Lung (tissue), 12 donors: ENCODE data around the gene CCDC148. TPM values are rescaled to one million over a fixed set of nuclear protein-coding genes. Genes with fewer than 3 reads are reported as not detected.

Experiments used
- ATAC-seq: fragments of 200-7000 bp; cut with Tn5 transposase; one replicate; pipeline ENCODE4 v1.9.1; 2020; ENCODE audit warnings: moderate number of reproducible peaks; ENCODE audit not compliant: insufficient read depth, low FRiP score
- DNase-seq, 3 donors: peaks; one replicate each; pipeline ENCODE4 v3.0.0-alpha.2; 2013 to 2017
- H3K27ac ChIP-seq, 2 donors: one replicate each; pipeline ENCODE4 v1.5.1; 2013; ENCODE audit warnings: mild to moderate bottlenecking in 2 of 2, moderate library complexity in 2 of 2, control low read depth in 1 of 2, inconsistent platforms in 1 of 2, low read depth in 1 of 2, low read length in 1 of 2
- H3K27me3 ChIP-seq, 3 donors: one replicate each; pipeline ENCODE4 v1.5.1; 2013; ENCODE audit warnings: low read length in 2 of 3; ENCODE audit not compliant: control insufficient read depth in 3 of 3, insufficient read depth in 3 of 3
- H3K36me3 ChIP-seq, 4 donors: one replicate each; pipeline ENCODE4 v1.5.1; 2013; ENCODE audit warnings: low read length in 4 of 4, mild to moderate bottlenecking in 1 of 4, moderate library complexity in 1 of 4; ENCODE audit not compliant: control insufficient read depth in 4 of 4, insufficient read depth in 4 of 4
- H3K4me1 ChIP-seq, 5 donors: one replicate each; pipeline ENCODE4 v1.5.1; 2013; ENCODE audit warnings: low read length in 5 of 5, mild to moderate bottlenecking in 2 of 5, moderate library complexity in 1 of 5; ENCODE audit not compliant: control insufficient read depth in 5 of 5, insufficient read depth in 5 of 5
- H3K4me3 ChIP-seq: one replicate; pipeline ENCODE4 v1.5.1; 2013; ENCODE audit warnings: mild to moderate bottlenecking, control low read depth, moderate library complexity
- H3K9ac ChIP-seq, 2 donors: one replicate each; pipeline ENCODE4 v1.5.1; 2013; ENCODE audit warnings: low read length in 2 of 2, control low read depth in 1 of 2; ENCODE audit not compliant: insufficient read depth in 1 of 2
- H3K9me3 ChIP-seq, 4 donors: one replicate each; pipeline ENCODE4 v1.5.1; 2013; ENCODE audit warnings: low read length in 3 of 4, mild to moderate bottlenecking in 1 of 4, moderate library complexity in 1 of 4; ENCODE audit not compliant: control insufficient read depth in 4 of 4, insufficient read depth in 3 of 4
- CTCF ChIP-seq: IDR thresholded peaks from 2 replicates; pipeline ENCODE4 v1.5.1; 2012; ENCODE audit warnings: mild to moderate bottlenecking; ENCODE audit errors: control extremely low read depth, extremely low read depth
- WGBS, 2 donors: extraction: QIAGEN DNeasy Blood & Tissue Kit; methylation state at CpG; one replicate each; pipeline ENCODE4 v1.1.7; 2013; 5-methylcytosine and 5-hydroxymethylcytosine counted together
- polyA plus RNA-seq, 2 donors: library from polyadenylated mRNA; stranded (reverse); fragments of 200-250 nt; gene quantifications; one replicate each; pipeline ENCODE4 v1.2.1, GENCODE V29; 2013
- total RNA-seq, 2 donors: library from RNA; depleted of rRNA in 1 of 2; stranded (reverse); fragments of >200 nt in 1 of 2; gene quantifications; one replicate each; pipeline ENCODE4 v1.2.1, GENCODE V29; 2014 to 2021
- donor health status: control.
- donor health status: control.
- donor health status: Bipolar disorder and iron deficiency.
- donor health status: healthy.
- donor health status: DM: yes; HTN: yes; CAD: no.

The CCDC148 gene
- total and polyA plus RNA-seq, 4 donors: 0.61 to 8.6 (median 2.5) TPM

GRCh38 chr2:158199928-158200650 is 256.5 kb downstream of the CCDC148 start:
- WGBS, 2 donors: 71 to 87% methylated on average over 2 of the region's 2 CpGs

GRCh38 chr2:158197940-158198339 is 258.6 kb downstream of the CCDC148 start:
- no peak overlapping the region for H3K4me3 ChIP-seq
- H3K27me3 ChIP-seq: no peaks in the 10 kb centered on the region
- ATAC-seq (no peak), DNase-seq (no peak)
- 48 to 70% methylated on average over 1 of the region's 1 CpG for WGBS, 2 donors
- peaks cover 0 to 28% (median 9%) of the 10 kb centered on the region in 5 donors for H3K4me1 ChIP-seq
- no peaks in the 10 kb centered on the region for H3K9me3 ChIP-seq
- H3K9ac ChIP-seq: no peak overlapping the region
- H3K36me3 ChIP-seq: no peaks in the 10 kb centered on the region
- TF ChIP-seq CTCF: no peak
- H3K27ac ChIP-seq: no peak overlapping the region

More at GRCh38 chr2:158199928-158200650, 256.5 kb downstream of the CCDC148 start:
- Histone ChIP-seq H3K4me3 (no peak overlapping the region), H3K9ac (no peak overlapping the region), H3K27me3 (no peaks in the 10 kb centered on the region), H3K36me3 (no peaks in the 10 kb centered on the region), H3K4me1 (peaks cover 0 to 36% (median 10%) of the 10 kb centered on the region in 5 donors), H3K9me3 (no peaks in the 10 kb centered on the region), H3K27ac (no peak overlapping the region)
- DNase-seq: peak in 1 of 3 donors; percentile 47
- TF ChIP-seq CTCF: no peak
- ATAC-seq: no peak

GRCh38 chr2:158194229-158194628 is 262.3 kb downstream of the CCDC148 start:
- DNase-seq: no peak
- H3K36me3 ChIP-seq: no peaks in the 10 kb centered on the region
- H3K9ac ChIP-seq: no peak overlapping the region
- peaks cover 0 to 36% (median 9%) of the 10 kb centered on the region in 5 donors for H3K4me1 ChIP-seq
- no peaks in the 10 kb centered on the region for H3K27me3 ChIP-seq
- no peaks in the 10 kb centered on the region for H3K9me3 ChIP-seq
- ATAC-seq: no peak
- no peak for TF ChIP-seq CTCF
- H3K27ac ChIP-seq: no peak overlapping the region
- no peak overlapping the region for H3K4me3 ChIP-seq
- WGBS, 2 donors: 95 to 100% methylated on average over 2 of the region's 2 CpGs
